NT2/D1 (cell line): Measurements from ENCODE around the gene ADGRA1.

Experiments
- YY1 ChIP-seq: IDR thresholded peaks from 2 replicates; pipeline ENCODE4 v1.6.1; 2011; ENCODE audit not compliant: insufficient read length, insufficient read depth
- ZNF274 ChIP-seq: IDR thresholded peaks from 2 replicates; pipeline ENCODE4 v1.6.1; 2011; ENCODE audit warnings: mild to moderate bottlenecking, low read depth, low read length

DNA sequence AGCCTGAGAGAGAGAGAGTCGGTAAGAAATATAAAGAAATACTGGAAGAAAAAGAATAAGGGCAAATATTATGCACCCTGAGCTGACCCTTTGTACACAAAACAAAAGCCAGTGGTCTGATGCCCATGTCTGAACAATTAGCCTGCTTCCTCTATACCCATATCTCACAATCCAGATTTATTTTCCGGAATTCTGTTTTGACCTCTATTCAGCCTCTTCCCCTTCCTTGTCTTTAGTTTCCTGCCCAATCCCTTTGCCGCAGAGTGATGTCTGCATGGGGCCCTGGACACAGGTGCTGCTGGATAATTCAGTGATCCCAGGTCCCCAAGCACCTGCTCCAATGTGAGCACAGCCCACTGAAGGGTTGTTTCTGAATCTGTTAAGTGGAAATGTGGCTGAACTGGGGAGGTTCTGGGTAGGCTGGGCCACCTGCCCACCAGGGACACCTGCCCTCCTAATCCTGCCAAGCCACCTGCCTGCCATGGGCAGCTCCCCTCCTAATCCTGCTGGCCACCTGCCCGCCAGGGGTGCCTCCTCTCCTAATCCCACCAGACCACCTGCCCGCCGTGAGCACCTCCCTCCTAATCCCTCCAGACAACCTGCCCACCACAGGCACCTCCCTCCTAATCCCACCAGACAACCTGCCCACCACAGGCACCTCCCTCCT, 23.0 kb downstream of the ADGRA1 start:
- no peak for TF ChIP-seq ZNF274
- no peak for TF ChIP-seq YY1
